Measurements from ENCODE around the gene ACD. TPM values are rescaled to one million over a fixed set of nuclear protein-coding genes. Genes with fewer than 3 reads are reported as not detected.

Gene ACD
- total and polyA plus RNA-seq, 9 of the 15 experiments (the other 6 are each of a cell fraction or from before 2014, with no cell fraction given), result 4.2 to 47.4 (median 19.2) TPM

DNA sequence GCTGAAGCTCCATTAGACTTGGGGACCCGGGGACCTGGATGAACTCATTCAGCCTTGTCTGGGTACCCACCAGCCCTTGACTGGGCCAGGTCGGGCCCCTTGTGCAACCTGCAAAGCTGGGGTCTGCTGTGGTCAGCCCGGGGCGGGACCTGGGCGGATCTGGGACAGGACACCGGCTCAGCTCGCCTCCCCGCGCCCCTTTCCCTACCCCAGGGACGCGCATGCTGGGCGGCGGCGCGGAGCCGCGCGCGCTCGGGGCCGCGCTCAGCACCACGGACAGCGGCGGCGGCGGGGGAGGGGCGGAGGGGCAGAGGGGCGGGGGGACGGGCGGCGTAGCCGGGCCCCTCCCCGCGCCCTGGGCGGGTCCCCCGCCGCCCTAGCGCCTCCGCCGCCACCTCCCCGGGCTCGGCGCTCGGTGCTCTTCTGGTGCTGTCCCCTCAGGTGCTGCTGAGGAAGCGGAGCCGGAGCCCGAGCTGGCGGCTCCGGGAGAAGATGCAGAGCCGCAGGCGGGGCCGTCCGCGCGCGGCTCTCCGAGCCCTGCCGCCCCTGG lies 7.4 kb downstream of the ACD start (continued):
- TF ChIP-seq VEZF1 (CRISPR knock-in tag; IDR thresholded peaks at IDR 0.05), result peak; percentile 97
- TF ChIP-seq SMC3 (conservative IDR thresholded peaks at IDR 0.05; ENCODE audit: insufficient read depth, low read depth, low read length), result no peak
- TF ChIP-seq FOXO4 (CRISPR knock-in tag; IDR thresholded peaks at IDR 0.05), result no peak
- TF ChIP-seq RB1 (IDR thresholded peaks at IDR 0.05; ENCODE audit: low read depth), result no peak
- TF ChIP-seq ZNF639 (CRISPR knock-in tag; conservative IDR thresholded peaks at IDR 0.05 in 1 of 2, IDR thresholded peaks at IDR 0.05 in 1 of 2), result peak in 1 of 2 experiments; percentile 57; a peak in 1 of 4 replicates
- TF ChIP-seq, protein P1, sequence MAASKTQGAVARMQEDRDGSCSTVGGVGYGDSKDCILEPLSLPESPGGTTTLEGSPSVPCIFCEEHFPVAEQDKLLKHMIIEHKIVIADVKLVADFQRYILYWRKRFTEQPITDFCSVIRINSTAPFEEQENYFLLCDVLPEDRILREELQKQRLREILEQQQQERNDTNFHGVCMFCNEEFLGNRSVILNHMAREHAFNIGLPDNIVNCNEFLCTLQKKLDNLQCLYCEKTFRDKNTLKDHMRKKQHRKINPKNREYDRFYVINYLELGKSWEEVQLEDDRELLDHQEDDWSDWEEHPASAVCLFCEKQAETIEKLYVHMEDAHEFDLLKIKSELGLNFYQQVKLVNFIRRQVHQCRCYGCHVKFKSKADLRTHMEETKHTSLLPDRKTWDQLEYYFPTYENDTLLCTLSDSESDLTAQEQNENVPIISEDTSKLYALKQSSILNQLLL (CRISPR knock-in tag; IDR thresholded peaks at IDR 0.05; ENCODE audit: borderline replicate concordance), result no peak
- no peak for TF ChIP-seq JUND (IDR thresholded peaks at IDR 0.05; ENCODE audit: borderline replicate concordance, low read depth, low read length)
- no peak for TF ChIP-seq JUND (tag; IDR thresholded peaks at IDR 0.05; ENCODE audit: borderline replicate concordance, low read depth, low read length)
- 0 out of 4 replicates have a peak, but pooled peaks of 1 of the 2 experiments have one; percentile 50 for TF ChIP-seq SIN3A (IDR thresholded peaks at IDR 0.05; ENCODE audit: borderline replicate concordance in 2 of 2, control insufficient read depth in 1 of 2, low read depth in 2 of 2, low read length in 2 of 2)
- TF ChIP-seq CXXC5 (CRISPR knock-in tag; IDR thresholded peaks at IDR 0.05), result peak; percentile 44
- peak; percentile 75 for TF ChIP-seq ZNF644 (tag; IDR thresholded peaks at IDR 0.05; ENCODE audit: low read depth)
- TF ChIP-seq KDM4B (IDR thresholded peaks at IDR 0.05; ENCODE audit: borderline replicate concordance in 2 of 2, low read depth in 1 of 2), result 0 out of 4 replicates have a peak, but pooled peaks of 1 of the 2 experiments have one; percentile 42
- peak; percentile 81 for TF ChIP-seq EHMT2 (IDR thresholded peaks at IDR 0.05)
- TF ChIP-seq BRD9 (IDR thresholded peaks at IDR 0.05; ENCODE audit: low read depth, partially characterized antibody), result no peak
- TF ChIP-seq MNT (conservative IDR thresholded peaks at IDR 0.05), result no peak
- no peak for TF ChIP-seq PYGO2 (tag; IDR thresholded peaks at IDR 0.05)
- 0 out of 2 replicates have a peak, but pooled peaks have one; percentile 50 for TF ChIP-seq SMAD4 (CRISPR knock-in tag; conservative IDR thresholded peaks at IDR 0.05)
- TF ChIP-seq KLF13 (tag; IDR thresholded peaks at IDR 0.05; ENCODE audit: borderline replicate concordance, low read depth), result no peak
- TF ChIP-seq RHOXF2B (CRISPR knock-in tag; conservative IDR thresholded peaks at IDR 0.05), result no peak

All from K562 (cell line).